Measurements from ENCODE around the gene CCDC154.
A peak's percentile ranks its signal among the peaks of the same experiment; 100 is the strongest.
"Not testable (repeated sequence)": the region's sequence is repeated elsewhere in the genome, so short reads cannot be mapped to it uniquely, and the experiment has no call there.

The CCDC154 gene

DNA sequence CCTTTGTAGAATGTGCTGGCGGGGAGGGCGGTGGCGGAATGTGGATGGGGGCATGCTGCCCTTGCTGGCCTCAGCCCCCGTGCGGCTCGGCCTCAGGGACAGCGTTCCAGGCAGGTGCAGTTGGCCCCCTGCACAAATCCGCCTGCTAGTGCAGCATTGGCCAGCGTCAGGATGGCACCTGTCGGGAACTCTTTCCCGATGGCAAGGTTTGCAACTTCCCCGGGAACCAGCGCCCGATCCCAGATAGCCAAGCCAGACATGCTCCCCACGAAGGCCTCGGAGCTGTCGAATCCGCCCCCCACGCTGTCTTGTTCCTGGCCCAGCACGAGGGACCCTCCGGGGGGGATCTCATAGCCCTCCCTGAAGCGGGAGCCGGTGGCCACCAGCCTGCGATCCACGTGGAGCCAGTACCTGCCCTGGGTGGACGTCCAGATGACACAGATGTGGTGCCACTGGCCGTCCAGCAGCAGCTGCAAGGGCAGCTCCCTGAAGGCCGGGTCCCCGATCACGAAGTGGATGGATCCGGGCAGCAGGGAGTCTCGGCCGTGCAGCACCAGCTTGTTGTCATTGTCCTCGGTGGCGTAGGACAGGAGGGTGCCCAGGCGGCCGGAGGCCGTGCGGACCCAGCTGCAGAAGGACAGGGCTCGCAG, 41.6 kb upstream of the CCDC154 start:
- DNase-seq = no peak
- Histone ChIP-seq H3K9me3 (no peaks in the 10 kb centered on the region), H3K4me3 (ENCODE audit: low read depth, low read length) (no peak overlapping the region), H3K4me1 (no peaks in the 10 kb centered on the region), H3K36me3 (no peaks in the 10 kb centered on the region), H3K27me3 (peaks cover 14% of the 10 kb centered on the region; the same call in 1 of the 2 replicates)
- TF ChIP-seq, protein P1, sequence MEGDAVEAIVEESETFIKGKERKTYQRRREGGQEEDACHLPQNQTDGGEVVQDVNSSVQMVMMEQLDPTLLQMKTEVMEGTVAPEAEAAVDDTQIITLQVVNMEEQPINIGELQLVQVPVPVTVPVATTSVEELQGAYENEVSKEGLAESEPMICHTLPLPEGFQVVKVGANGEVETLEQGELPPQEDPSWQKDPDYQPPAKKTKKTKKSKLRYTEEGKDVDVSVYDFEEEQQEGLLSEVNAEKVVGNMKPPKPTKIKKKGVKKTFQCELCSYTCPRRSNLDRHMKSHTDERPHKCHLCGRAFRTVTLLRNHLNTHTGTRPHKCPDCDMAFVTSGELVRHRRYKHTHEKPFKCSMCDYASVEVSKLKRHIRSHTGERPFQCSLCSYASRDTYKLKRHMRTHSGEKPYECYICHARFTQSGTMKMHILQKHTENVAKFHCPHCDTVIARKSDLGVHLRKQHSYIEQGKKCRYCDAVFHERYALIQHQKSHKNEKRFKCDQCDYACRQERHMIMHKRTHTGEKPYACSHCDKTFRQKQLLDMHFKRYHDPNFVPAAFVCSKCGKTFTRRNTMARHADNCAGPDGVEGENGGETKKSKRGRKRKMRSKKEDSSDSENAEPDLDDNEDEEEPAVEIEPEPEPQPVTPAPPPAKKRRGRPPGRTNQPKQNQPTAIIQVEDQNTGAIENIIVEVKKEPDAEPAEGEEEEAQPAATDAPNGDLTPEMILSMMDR (IDR thresholded peaks at IDR 0.05; ENCODE audit: low read depth, low read length) = no peak

DNA sequence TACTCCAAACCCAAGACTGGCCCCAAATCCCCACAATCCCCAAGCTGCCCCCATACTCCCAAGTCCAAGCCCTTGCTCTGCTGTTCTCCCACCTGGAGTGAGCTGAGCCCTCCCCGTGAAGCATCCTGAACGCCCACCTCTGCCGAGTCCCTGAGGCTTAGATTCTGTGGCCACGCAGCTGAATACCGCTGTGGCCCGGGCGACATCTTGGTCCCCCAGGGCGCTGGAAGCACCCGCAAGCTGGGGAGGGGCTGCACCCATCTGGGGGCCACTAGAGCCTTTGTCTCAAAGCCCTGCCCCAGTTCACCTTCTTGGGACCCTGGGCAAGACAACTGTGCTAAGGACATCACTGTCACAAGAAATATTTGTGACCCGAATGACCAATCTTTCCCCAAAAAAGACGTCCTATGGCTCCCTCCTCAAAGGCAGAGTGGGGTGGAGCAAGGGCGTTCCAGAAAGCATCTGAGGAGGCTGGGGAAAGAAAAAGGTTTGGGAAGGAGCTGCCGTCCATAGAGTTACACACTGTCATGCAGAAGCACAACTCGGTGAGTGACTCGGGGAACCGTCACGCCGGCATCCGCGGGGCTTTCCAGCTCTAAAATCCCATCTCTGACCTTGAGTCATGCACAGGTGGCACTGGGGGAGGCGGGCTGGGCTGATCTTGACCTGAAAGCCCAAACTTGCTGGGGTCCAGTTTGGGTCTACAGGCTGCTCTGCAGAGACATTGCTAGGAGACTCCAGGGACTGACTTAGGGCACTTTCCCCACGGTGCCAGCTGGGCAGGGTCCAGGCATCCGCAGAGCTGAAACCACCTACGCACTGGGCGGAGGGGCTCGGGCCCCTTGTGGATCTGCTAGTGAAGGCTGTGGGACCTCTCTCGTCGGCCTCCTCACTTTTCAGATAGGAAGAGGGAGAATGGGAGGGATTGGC, 37.8 kb upstream of the CCDC154 start:
- Histone ChIP-seq H3K9me3 (no peaks in the 10 kb centered on the region; the same call in 1 of the 2 replicates), H3K36me3 (no peaks in the 10 kb centered on the region), H3K4me1 (no peaks in the 10 kb centered on the region), H3K4me3 (ENCODE audit: low read depth, low read length) (no peak overlapping the region), H3K27me3 (peaks cover 14% of the 10 kb centered on the region; the same call in 1 of the 2 replicates)
- TF ChIP-seq, protein P1 (IDR thresholded peaks at IDR 0.05; ENCODE audit: low read depth, low read length) = no peak
- DNase-seq = no peak

DNA sequence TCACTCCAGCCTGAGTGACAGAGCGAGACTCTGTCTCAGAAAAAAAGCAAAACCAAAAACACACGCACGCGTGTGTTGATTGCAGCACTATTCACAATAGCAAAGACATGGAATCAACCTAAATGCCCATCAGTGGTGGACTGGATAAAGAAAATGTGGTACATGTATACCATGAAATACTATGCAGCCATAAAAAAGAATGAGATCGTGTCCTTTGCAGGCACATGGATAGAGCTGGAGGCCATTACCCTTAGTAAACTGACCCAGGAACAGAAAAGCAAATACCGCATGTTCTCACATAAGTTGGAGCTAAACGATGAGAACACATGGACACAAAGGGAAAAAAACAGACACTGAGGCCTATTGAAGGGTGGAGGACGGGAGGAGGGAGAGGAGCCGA, 34.6 kb upstream of the CCDC154 start:
- peaks cover 13% of the 10 kb centered on the region; the same call in 1 of the 2 replicates for H3K27me3 ChIP-seq
- DNase-seq; H3K9me3 ChIP-seq; H3K36me3 ChIP-seq; H3K4me1 ChIP-seq; H3K4me3 ChIP-seq (ENCODE audit: low read depth, low read length): not testable (repeated sequence)

DNA sequence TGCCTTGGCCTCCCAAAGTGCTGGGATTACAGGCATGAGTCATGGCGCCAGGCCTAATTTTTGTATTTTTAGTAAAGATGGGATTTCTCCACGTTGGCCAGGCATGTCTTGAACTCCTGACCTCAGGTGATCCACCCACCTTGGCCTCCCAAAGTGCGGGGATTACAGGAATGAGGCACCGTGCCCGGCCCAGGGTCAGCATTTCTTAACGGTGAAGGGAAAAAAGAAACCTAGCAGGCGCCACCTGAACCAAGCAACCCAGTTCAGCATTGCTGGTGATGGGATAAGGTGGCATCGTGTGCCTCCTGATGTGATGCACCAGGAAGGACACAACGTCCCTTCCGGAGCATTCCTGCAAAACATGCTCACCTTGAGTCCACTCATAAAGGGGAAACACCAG, 32.7 kb upstream of the CCDC154 start:
- no peak for DNase-seq
- H3K4me3 ChIP-seq (ENCODE audit: low read depth, low read length) = no peak overlapping the region
- TF ChIP-seq, protein P1 (IDR thresholded peaks at IDR 0.05; ENCODE audit: low read depth, low read length) = no peak
- H3K9me3 ChIP-seq = no peaks in the 10 kb centered on the region; the same call in 1 of the 2 replicates
- H3K4me1 ChIP-seq = no peaks in the 10 kb centered on the region
- no peaks in the 10 kb centered on the region for H3K36me3 ChIP-seq
- H3K27me3 ChIP-seq = no peaks in the 10 kb centered on the region; the same call in 1 of the 2 replicates

DNA sequence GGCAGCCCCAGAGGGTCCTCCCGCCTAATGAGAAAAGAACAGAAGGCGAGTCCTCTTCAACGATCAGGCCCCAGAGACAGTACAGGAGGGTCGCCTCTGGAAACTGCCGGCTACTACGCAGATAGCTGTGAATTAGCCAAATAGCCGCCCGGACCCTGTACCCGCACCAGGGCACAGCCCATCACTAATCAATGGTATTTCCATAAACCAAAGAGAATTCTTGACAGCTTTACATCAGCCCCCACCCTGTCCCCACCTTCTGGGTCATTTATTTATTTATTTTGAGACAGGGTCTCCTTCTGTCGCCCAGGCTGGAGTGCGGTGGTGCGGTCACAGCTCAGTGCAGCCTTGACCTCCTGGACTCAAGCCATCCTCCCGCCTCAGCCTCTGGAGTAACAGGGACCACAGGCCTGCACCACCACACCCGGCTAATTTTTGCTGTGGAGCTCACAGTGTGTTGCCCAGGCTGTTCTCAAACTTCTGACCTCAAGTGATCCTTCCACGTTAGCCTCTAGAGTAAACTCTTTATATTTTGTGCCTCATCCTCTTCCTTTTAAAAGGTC, 31.3 kb upstream of the CCDC154 start:
- TF ChIP-seq, protein P1 (IDR thresholded peaks at IDR 0.05; ENCODE audit: low read depth, low read length) = no peak
- Histone ChIP-seq H3K27me3 (no peaks in the 10 kb centered on the region), H3K4me1 (no peaks in the 10 kb centered on the region), H3K36me3 (no peaks in the 10 kb centered on the region), H3K9me3 (no peaks in the 10 kb centered on the region; the same call in 1 of the 2 replicates), H3K4me3 (ENCODE audit: low read depth, low read length) (peak overlapping the region; percentile 81)
- no peak for DNase-seq

DNA sequence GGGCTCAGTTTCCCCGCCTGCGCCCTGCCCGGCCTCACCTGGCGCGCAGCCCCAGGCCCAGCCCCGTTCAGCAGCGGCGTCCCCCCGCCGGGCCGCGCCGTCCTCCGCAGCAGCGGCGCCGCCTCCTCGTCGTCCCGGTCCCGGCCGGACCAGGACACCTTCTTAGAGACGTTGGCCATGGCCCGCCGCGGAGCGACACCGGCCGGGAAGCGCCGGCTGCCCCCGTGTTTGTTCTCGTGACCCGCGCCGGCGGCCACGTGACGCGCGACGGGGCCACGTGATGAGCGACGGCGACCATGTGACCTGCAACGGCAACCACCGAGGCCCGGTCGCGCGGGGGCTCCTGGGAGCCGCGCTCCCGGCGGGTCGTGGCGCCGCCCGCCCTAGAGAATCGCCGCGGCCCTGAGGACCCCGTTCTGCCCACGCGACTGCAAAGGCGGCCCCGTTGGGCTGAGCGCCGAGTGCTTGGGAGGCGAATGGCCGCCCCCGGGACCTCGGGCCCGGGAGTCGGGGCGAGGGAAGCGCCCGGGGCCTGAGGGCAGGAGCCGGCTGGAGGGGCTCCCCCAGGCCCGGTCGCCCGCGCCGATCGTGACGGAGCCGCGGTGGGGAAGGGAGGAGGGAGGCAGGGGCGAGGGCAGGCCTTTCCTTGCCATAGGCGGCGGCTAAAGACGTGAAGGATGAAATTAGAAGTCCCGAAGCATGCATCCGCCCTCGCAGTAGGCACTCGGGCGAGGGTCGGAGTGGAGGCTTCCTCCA, 30.6 kb upstream of the CCDC154 start, which contains the start of gene CLCN7:
Gene CLCN7, minus strand, starts transcription at position 233 of the 756 bp plus-strand sequence. Its CDS starts 54 bp downstream, at position 179.
- Histone ChIP-seq H3K9me3 (no peaks in the 10 kb centered on the region; the same call in 1 of the 2 replicates), H3K4me3 (ENCODE audit: low read depth, low read length) (peak within 1 kb of the TSS; percentile 81), H3K27me3 (no peaks in the 10 kb centered on the region), H3K36me3 (no peaks in the 10 kb centered on the region), H3K4me1 (no peaks in the 10 kb centered on the region)
- DNase-seq = peak; percentile 92
- TF ChIP-seq, protein P1 (IDR thresholded peaks at IDR 0.05; ENCODE audit: low read depth, low read length) = no peak

Data from BE2C (cell line).